Stimulated activated CD8-positive, alpha-beta memory T cell treated with anti-CD3 and anti-CD28 coated beads, Interleukin-7, amount 100 ng/mL, for 4 hours (primary cell): ENCODE data around the gene EPS8.
"Not testable (repeated sequence)": the region's sequence is repeated elsewhere in the genome, so short reads cannot be mapped to it uniquely, and the experiment has no call there.

Experiments
- DNase-seq, 2 donors: peaks; one replicate each; pipeline ENCODE4 v3.0.0-alpha.2; 2020; ENCODE audit warnings: low read depth in 2 of 2

The EPS8 gene

GRCh38 chr12:15756822-15757221 lies 32.4 kb downstream of the EPS8 start:
- DNase-seq: no peak

- DNase-seq: no peak
Observed at GRCh38 chr12:15754233-15754632, 35.0 kb downstream of the EPS8 start.

- no peak for DNase-seq
Observed at GRCh38 chr12:15752785-15753184, 36.4 kb downstream of the EPS8 start.

GRCh38 chr12:15751741-15752140 lies 37.4 kb downstream of the EPS8 start:
- no peak for DNase-seq

GRCh38 chr12:15749937-15750336 lies 39.3 kb downstream of the EPS8 start:
- no peak for DNase-seq

- not testable (repeated sequence) for DNase-seq
Observed at GRCh38 chr12:15741870-15742269, 47.3 kb downstream of the EPS8 start.

GRCh38 chr12:15741082-15741481 lies 48.1 kb downstream of the EPS8 start:
- no peak for DNase-seq

GRCh38 chr12:15740389-15740788 lies 48.8 kb downstream of the EPS8 start:
- not testable (repeated sequence) for DNase-seq

GRCh38 chr12:15738438-15739015 lies 50.7 kb downstream of the EPS8 start:
- DNase-seq: no peak

GRCh38 chr12:15735837-15736615 lies 53.2 kb downstream of the EPS8 start:
- DNase-seq: no peak

GRCh38 chr12:15733136-15733535 lies 56.1 kb downstream of the EPS8 start:
- DNase-seq: no peak

- DNase-seq: no peak
Observed at GRCh38 chr12:15732341-15733061, 56.7 kb downstream of the EPS8 start.

GRCh38 chr12:15731940-15732339 lies 57.2 kb downstream of the EPS8 start:
- DNase-seq: no peak

- no peak for DNase-seq
Observed at GRCh38 chr12:15729097-15729496, 60.1 kb downstream of the EPS8 start.

- no peak for DNase-seq
Observed at GRCh38 chr12:15728118-15728598, 61.0 kb downstream of the EPS8 start.

GRCh38 chr12:15726878-15727150 lies 62.4 kb downstream of the EPS8 start:
- no peak for DNase-seq

GRCh38 chr12:15726027-15726877 lies 62.9 kb downstream of the EPS8 start:
- DNase-seq: no peak

- no peak for DNase-seq
Observed at GRCh38 chr12:15722951-15723350, 66.2 kb downstream of the EPS8 start.

- no peak for DNase-seq
Observed at GRCh38 chr12:15721316-15722115, 67.7 kb downstream of the EPS8 start.

- DNase-seq: no peak
Observed at GRCh38 chr12:15720295-15720694, 68.9 kb downstream of the EPS8 start.

GRCh38 chr12:15719230-15719629 lies 70.0 kb downstream of the EPS8 start:
- DNase-seq: no peak
